PFSK-1 (cell line): ENCODE results near the gene NDOR1.

Experiments
- POLR2AphosphoS5 ChIP-seq: IDR thresholded peaks from 2 replicates; pipeline ENCODE4 v1.6.1; 2012; ENCODE audit warnings: low read depth, mild to moderate bottlenecking, control low read depth, low read length, moderate library complexity
- SIN3A ChIP-seq: IDR thresholded peaks from 2 replicates; pipeline ENCODE4 v1.6.1; 2012; ENCODE audit warnings: mild to moderate bottlenecking, low read length, moderate library complexity, borderline replicate concordance; ENCODE audit not compliant: insufficient read depth
- TAF1 ChIP-seq: IDR thresholded peaks from 2 replicates; pipeline ENCODE4 v1.6.1; 2012; ENCODE audit warnings: low read length, control low read depth, borderline replicate concordance; ENCODE audit not compliant: insufficient read depth
- TF ChIP-seq, protein P1 (sequence below), 2 experiments: IDR thresholded peaks; 2 replicates each; pipeline versions ENCODE4 v1.6.1 to v1.8.0; 2011 to 2012; ENCODE audit warnings: low read depth in 2 of 2, low read length in 2 of 2, control low read depth in 1 of 2, inconsistent platforms in 1 of 2, mild to moderate bottlenecking in 1 of 2, moderate library complexity in 1 of 2; ENCODE audit not compliant: insufficient read depth in 1 of 2

DNA sequence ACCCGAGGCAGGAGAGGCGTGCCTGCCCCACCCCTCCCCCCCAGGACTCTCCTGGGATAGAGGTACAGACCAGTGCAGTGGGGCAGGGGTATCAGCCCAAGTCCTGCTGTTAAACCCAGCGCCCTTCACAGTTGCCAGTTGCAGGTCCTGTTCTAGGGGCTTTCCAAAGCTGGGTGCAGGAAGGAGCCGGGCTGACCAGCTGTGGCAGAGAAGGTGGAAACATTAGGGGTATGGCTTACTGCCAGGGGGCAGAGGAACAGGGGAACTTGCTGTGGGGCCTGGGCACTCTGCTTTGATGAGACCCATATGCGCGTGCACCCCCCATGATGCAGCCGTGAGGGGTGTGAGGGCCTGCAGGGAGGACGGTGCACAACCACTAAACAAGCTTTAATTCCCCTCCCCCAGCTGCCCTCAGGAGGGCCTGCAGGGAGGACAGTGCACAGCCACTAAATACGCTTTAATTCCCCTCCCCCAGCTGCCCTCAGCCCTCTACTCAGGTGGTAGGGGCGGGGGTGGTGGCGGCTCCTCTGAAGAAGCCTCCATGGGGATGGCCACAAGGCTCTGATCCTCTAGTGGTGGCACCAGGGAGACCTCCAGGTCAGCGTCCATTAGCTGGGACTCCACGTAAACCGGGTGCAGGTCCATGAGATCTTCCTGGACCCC lies 34.9 kb upstream of the NDOR1 start:
- TF ChIP-seq SIN3A (no peak), POLR2AphosphoS5 (no peak), TAF1 (no peak)
- TF ChIP-seq, protein P1, sequence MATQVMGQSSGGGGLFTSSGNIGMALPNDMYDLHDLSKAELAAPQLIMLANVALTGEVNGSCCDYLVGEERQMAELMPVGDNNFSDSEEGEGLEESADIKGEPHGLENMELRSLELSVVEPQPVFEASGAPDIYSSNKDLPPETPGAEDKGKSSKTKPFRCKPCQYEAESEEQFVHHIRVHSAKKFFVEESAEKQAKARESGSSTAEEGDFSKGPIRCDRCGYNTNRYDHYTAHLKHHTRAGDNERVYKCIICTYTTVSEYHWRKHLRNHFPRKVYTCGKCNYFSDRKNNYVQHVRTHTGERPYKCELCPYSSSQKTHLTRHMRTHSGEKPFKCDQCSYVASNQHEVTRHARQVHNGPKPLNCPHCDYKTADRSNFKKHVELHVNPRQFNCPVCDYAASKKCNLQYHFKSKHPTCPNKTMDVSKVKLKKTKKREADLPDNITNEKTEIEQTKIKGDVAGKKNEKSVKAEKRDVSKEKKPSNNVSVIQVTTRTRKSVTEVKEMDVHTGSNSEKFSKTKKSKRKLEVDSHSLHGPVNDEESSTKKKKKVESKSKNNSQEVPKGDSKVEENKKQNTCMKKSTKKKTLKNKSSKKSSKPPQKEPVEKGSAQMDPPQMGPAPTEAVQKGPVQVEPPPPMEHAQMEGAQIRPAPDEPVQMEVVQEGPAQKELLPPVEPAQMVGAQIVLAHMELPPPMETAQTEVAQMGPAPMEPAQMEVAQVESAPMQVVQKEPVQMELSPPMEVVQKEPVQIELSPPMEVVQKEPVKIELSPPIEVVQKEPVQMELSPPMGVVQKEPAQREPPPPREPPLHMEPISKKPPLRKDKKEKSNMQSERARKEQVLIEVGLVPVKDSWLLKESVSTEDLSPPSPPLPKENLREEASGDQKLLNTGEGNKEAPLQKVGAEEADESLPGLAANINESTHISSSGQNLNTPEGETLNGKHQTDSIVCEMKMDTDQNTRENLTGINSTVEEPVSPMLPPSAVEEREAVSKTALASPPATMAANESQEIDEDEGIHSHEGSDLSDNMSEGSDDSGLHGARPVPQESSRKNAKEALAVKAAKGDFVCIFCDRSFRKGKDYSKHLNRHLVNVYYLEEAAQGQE (IDR thresholded peaks at IDR 0.05; ENCODE audit: insufficient read depth in 1 of 2, low read depth in 2 of 2, low read length in 2 of 2), result no peak
